WTC11 (cell line): ENCODE measurements around the gene DDI2. TPM values are rescaled to one million over a fixed set of nuclear protein-coding genes. Genes with fewer than 3 reads are reported as not detected.
A peak's percentile ranks its signal among the peaks of the same experiment; 100 is the strongest.

Source experiments
- ATAC-seq: fragments of 200-7000 bp; cut with Tn5 transposase; 2 replicates; pipeline ENCODE4 v1.10.0; 2021; ENCODE audit warnings: mild to moderate bottlenecking, moderate library complexity
- CTCF ChIA-PET: fragments of 300-600 bp; sonication (Branson Sonifier 250); formaldehyde crosslinking; loops from one replicate; lab custom pipeline; 2021; ENCODE audit warnings: antibody characterized with exemption; lab: Charles Lee
- POLR2A ChIA-PET: fragments of 350-600 bp; sonication (Branson Sonifier 250); formaldehyde crosslinking; loops from one replicate; lab custom pipeline; 2021; ENCODE audit warnings: antibody characterized with exemption; lab: Charles Lee
- DNase-seq: peaks from one replicate; pipeline ENCODE4 v3.0.0; 2021; ENCODE audit warnings: low spot score
- H3K27ac Mint-ChIP-seq: 2 replicates; pipeline ENCODE4 v1.8.0; 2021; ENCODE audit warnings: mixed read lengths
- H3K27me3 Mint-ChIP-seq: 2 replicates; pipeline ENCODE4 v1.8.0; 2021; ENCODE audit warnings: low read depth, mild to moderate bottlenecking, moderate library complexity, mixed read lengths
- H3K36me3 Mint-ChIP-seq: 2 replicates; pipeline ENCODE4 v1.8.0; 2021; ENCODE audit warnings: mixed read lengths
- H3K4me1 Mint-ChIP-seq: 2 replicates; pipeline ENCODE4 v1.8.0; 2022; ENCODE audit warnings: mixed read lengths
- H3K4me3 Mint-ChIP-seq: 2 replicates; pipeline ENCODE4 v1.8.0; 2021; ENCODE audit warnings: mild to moderate bottlenecking, moderate library complexity, mixed read lengths
- H3K9me3 Mint-ChIP-seq: 2 replicates; pipeline ENCODE4 v1.8.0; 2021; ENCODE audit warnings: mixed read lengths
- ATF2 ChIP-seq: sonication (generic); formaldehyde crosslinking; IDR thresholded peaks from 2 replicates; pipeline ENCODE4 v1.8.1; 2022; ENCODE audit warnings: low read depth, missing genetic modification reagents, borderline replicate concordance
- CREM ChIP-seq: sonication (generic); formaldehyde crosslinking; IDR thresholded peaks from 2 replicates; pipeline ENCODE4 v1.8.1; 2022; ENCODE audit warnings: mild to moderate bottlenecking, missing genetic modification reagents, moderate library complexity
- ELF4 ChIP-seq: sonication (generic); formaldehyde crosslinking; IDR thresholded peaks from 2 replicates; pipeline ENCODE4 v1.8.1; 2022; ENCODE audit warnings: low read depth, mild to moderate bottlenecking, moderate library complexity, missing genetic modification reagents
- GABPB1 ChIP-seq: sonication (generic); formaldehyde crosslinking; IDR thresholded peaks from 2 replicates; pipeline ENCODE4 v1.8.1; 2023; ENCODE audit warnings: mild to moderate bottlenecking, missing genetic modification reagents
- GTF2I ChIP-seq: fragments of 250-450 bp; sonication (Bioruptor Pico); conservative IDR thresholded peaks from 2 replicates; pipeline ENCODE4 v1.4.0; 2021; ENCODE audit warnings: mild to moderate bottlenecking
- HMGA2 ChIP-seq: fragments of 250-450 bp; sonication (Bioruptor Pico); IDR thresholded peaks from 2 replicates; pipeline ENCODE4 v1.4.0; 2021; ENCODE audit warnings: mild to moderate bottlenecking, moderate library complexity
- HMGXB4 ChIP-seq: sonication (generic); formaldehyde crosslinking; IDR thresholded peaks from 2 replicates; pipeline ENCODE4 v1.8.1; 2023; ENCODE audit warnings: mild to moderate bottlenecking, moderate library complexity, missing genetic modification reagents
- MYBL2 ChIP-seq: sonication (generic); formaldehyde crosslinking; IDR thresholded peaks from 2 replicates; pipeline ENCODE4 v1.8.1; 2023; ENCODE audit warnings: mild to moderate bottlenecking, moderate library complexity, missing genetic modification reagents
- NFATC4 ChIP-seq: fragments of 250-450 bp; sonication (Bioruptor Pico); IDR thresholded peaks from 2 replicates; pipeline ENCODE4 v1.9.0; 2021; ENCODE audit warnings: mild to moderate bottlenecking
- NR2C2 ChIP-seq: sonication (generic); formaldehyde crosslinking; IDR thresholded peaks from 2 replicates; pipeline ENCODE4 v1.8.0; 2022; ENCODE audit warnings: mild to moderate bottlenecking, missing genetic modification reagents
- OVOL2 ChIP-seq: fragments of 250-450 bp; sonication (Bioruptor Pico); IDR thresholded peaks from 2 replicates; pipeline ENCODE4 v1.9.0; 2021; ENCODE audit warnings: mild to moderate bottlenecking, borderline replicate concordance
- PRRX2 ChIP-seq: fragments of 250-450 bp; sonication (Bioruptor Pico); IDR thresholded peaks from 2 replicates; pipeline ENCODE4 v1.8.0; 2021; ENCODE audit warnings: mild to moderate bottlenecking
- TEAD1 ChIP-seq: sonication (generic); formaldehyde crosslinking; IDR thresholded peaks from 2 replicates; pipeline ENCODE4 v1.8.0; 2022; ENCODE audit warnings: mild to moderate bottlenecking, missing genetic modification reagents
- TEAD4 ChIP-seq: sonication (generic); formaldehyde crosslinking; IDR thresholded peaks from 2 replicates; pipeline ENCODE4 v1.8.0; 2022; ENCODE audit warnings: mild to moderate bottlenecking, missing genetic modification reagents
- TP53 ChIP-seq: sonication (generic); formaldehyde crosslinking; IDR thresholded peaks from 2 replicates; pipeline ENCODE4 v1.8.1; 2023; ENCODE audit warnings: mild to moderate bottlenecking, missing genetic modification reagents
- ZNF232 ChIP-seq: sonication (generic); formaldehyde crosslinking; IDR thresholded peaks from 2 replicates; pipeline ENCODE4 v1.8.0; 2022; ENCODE audit warnings: mild to moderate bottlenecking, missing genetic modification reagents
- ZNF396 ChIP-seq: fragments of 250-450 bp; sonication (Bioruptor Pico); IDR thresholded peaks from 2 replicates; pipeline ENCODE4 v1.8.0; 2021; ENCODE audit warnings: mild to moderate bottlenecking, moderate library complexity, borderline replicate concordance
- ZNF423 ChIP-seq: fragments of 250-450 bp; sonication (Bioruptor Pico); IDR thresholded peaks from 2 replicates; pipeline ENCODE4 v2.1.2; 2022; ENCODE audit warnings: mild to moderate bottlenecking, moderate library complexity
- total RNA-seq: library from RNA; stranded (reverse); gene quantifications from 3 replicates; pipeline ENCODE4 v1.2.3, GENCODE V29; 2021
- TF ChIP-seq, protein P1 (sequence below): sonication (generic); formaldehyde crosslinking; IDR thresholded peaks from 2 replicates; pipeline ENCODE4 v1.8.1; 2023; ENCODE audit warnings: mild to moderate bottlenecking, missing genetic modification reagents, moderate library complexity
- TF ChIP-seq, protein P2 (sequence below): fragments of 250-450 bp; sonication (Bioruptor Pico); IDR thresholded peaks from 2 replicates; pipeline ENCODE4 v1.9.0; 2021; ENCODE audit warnings: mild to moderate bottlenecking, borderline replicate concordance
- TF ChIP-seq, protein P3 (sequence below): sonication (generic); formaldehyde crosslinking; IDR thresholded peaks from 2 replicates; pipeline ENCODE4 v1.8.0; 2022; ENCODE audit warnings: missing genetic modification reagents
- TF ChIP-seq, protein P4 (sequence below): sonication (generic); formaldehyde crosslinking; IDR thresholded peaks from 2 replicates; pipeline ENCODE4 v1.8.0; 2023; ENCODE audit warnings: missing genetic modification reagents

The DDI2 gene
- total RNA-seq, 1 experiment from 2014 or later = 34.2 TPM

DNA sequence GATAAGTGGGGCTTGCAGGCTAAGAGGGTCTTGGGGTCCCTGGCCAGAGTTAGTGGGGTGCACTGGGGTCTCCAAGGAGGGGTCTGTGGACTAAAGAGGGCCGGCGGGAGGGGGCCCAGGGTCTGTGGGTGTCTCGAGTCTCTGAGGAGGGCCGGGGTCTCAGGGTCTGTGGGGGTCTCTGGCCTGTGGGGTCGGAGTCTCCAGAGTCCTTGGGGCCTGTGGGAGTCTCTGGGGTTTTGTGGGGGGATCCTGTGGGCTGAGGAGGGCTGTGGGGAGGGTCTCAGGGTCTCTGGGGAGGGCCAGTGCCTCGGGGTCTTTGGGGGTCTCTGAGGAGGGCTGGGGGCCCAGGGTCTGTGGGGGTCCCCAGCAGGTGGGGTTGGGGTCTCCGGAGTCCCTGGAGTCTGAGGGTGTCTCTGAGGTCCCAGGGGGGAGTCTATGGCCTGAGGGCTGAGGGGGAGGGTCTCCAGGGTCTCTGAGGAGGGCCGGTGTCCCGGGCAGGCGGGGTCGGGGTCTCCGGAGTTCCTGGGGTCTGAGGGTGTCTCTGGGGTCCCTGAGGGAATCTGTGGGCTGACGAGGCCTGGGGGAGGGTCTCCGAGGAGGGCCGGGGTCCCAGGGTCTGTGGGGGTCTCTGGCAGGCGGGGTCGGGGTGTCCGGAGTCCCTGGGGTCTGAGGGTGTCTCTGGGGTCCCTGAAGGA lies 66.2 kb downstream of the DDI2 start:
- TF ChIP-seq ZNF232 = no peak
- no peak for TF ChIP-seq TEAD1 (CRISPR knock-in tag)
- TF ChIP-seq, protein P1, sequence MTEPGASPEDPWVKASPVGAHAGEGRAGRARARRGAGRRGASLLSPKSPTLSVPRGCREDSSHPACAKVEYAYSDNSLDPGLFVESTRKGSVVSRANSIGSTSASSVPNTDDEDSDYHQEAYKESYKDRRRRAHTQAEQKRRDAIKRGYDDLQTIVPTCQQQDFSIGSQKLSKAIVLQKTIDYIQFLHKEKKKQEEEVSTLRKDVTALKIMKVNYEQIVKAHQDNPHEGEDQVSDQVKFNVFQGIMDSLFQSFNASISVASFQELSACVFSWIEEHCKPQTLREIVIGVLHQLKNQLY (CRISPR knock-in tag) = no peak
- TF ChIP-seq ZNF423 (CRISPR knock-in tag) = no peak
- no peak for TF ChIP-seq GABPB1 (CRISPR knock-in tag)
- TF ChIP-seq TEAD4 (CRISPR knock-in tag) = no peak
- TF ChIP-seq ELF4 (CRISPR knock-in tag) = no peak
- no peak for TF ChIP-seq GTF2I (CRISPR knock-in tag)
- no peak for TF ChIP-seq MYBL2 (CRISPR knock-in tag)
- no peak for TF ChIP-seq ZNF396 (CRISPR knock-in tag)
- no peak for TF ChIP-seq NFATC4 (CRISPR knock-in tag)
- no peak for TF ChIP-seq TP53 (CRISPR knock-in tag)
- TF ChIP-seq NR2C2 (CRISPR knock-in tag) = no peak
- no peak for TF ChIP-seq HMGA2 (CRISPR knock-in tag)
- TF ChIP-seq CREM (CRISPR knock-in tag) = no peak
- POLR2A ChIA-PET = no interaction called here
- CTCF ChIA-PET = no interaction called here

GRCh38 chr1:15684042-15684461 lies 66.8 kb downstream of the DDI2 start, which contains the start of gene PLEKHM2:
PLEKHM2 (plus strand) TSS chr1:15684320; CDS start chr1:15684559, 239 bp downstream.
- ATAC-seq (peak; percentile 71), DNase-seq (no peak)
- no peaks in the 10 kb centered on the region for H3K36me3 Mint-ChIP-seq
- ChIA-PET CTCF (no interaction called here), POLR2A (no interaction called here)
- peak within 1 kb of the TSS; percentile 83 for H3K4me3 Mint-ChIP-seq
- H3K27me3 Mint-ChIP-seq = no peaks in the 10 kb centered on the region; the same call in 1 of the 2 replicates
- H3K4me1 Mint-ChIP-seq = peaks cover 22% of the 10 kb centered on the region
- H3K9me3 Mint-ChIP-seq = no peaks in the 10 kb centered on the region
- H3K27ac Mint-ChIP-seq = peak within 1 kb of the TSS; percentile 78; the same call in 1 of the 2 replicates
- TF ChIP-seq PRRX2 (CRISPR knock-in tag) = no peak
- TF ChIP-seq, protein P2, sequence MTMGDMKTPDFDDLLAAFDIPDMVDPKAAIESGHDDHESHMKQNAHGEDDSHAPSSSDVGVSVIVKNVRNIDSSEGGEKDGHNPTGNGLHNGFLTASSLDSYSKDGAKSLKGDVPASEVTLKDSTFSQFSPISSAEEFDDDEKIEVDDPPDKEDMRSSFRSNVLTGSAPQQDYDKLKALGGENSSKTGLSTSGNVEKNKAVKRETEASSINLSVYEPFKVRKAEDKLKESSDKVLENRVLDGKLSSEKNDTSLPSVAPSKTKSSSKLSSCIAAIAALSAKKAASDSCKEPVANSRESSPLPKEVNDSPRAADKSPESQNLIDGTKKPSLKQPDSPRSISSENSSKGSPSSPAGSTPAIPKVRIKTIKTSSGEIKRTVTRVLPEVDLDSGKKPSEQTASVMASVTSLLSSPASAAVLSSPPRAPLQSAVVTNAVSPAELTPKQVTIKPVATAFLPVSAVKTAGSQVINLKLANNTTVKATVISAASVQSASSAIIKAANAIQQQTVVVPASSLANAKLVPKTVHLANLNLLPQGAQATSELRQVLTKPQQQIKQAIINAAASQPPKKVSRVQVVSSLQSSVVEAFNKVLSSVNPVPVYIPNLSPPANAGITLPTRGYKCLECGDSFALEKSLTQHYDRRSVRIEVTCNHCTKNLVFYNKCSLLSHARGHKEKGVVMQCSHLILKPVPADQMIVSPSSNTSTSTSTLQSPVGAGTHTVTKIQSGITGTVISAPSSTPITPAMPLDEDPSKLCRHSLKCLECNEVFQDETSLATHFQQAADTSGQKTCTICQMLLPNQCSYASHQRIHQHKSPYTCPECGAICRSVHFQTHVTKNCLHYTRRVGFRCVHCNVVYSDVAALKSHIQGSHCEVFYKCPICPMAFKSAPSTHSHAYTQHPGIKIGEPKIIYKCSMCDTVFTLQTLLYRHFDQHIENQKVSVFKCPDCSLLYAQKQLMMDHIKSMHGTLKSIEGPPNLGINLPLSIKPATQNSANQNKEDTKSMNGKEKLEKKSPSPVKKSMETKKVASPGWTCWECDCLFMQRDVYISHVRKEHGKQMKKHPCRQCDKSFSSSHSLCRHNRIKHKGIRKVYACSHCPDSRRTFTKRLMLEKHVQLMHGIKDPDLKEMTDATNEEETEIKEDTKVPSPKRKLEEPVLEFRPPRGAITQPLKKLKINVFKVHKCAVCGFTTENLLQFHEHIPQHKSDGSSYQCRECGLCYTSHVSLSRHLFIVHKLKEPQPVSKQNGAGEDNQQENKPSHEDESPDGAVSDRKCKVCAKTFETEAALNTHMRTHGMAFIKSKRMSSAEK = no peak
- no peak for TF ChIP-seq ZNF232
- TF ChIP-seq, protein P3, sequence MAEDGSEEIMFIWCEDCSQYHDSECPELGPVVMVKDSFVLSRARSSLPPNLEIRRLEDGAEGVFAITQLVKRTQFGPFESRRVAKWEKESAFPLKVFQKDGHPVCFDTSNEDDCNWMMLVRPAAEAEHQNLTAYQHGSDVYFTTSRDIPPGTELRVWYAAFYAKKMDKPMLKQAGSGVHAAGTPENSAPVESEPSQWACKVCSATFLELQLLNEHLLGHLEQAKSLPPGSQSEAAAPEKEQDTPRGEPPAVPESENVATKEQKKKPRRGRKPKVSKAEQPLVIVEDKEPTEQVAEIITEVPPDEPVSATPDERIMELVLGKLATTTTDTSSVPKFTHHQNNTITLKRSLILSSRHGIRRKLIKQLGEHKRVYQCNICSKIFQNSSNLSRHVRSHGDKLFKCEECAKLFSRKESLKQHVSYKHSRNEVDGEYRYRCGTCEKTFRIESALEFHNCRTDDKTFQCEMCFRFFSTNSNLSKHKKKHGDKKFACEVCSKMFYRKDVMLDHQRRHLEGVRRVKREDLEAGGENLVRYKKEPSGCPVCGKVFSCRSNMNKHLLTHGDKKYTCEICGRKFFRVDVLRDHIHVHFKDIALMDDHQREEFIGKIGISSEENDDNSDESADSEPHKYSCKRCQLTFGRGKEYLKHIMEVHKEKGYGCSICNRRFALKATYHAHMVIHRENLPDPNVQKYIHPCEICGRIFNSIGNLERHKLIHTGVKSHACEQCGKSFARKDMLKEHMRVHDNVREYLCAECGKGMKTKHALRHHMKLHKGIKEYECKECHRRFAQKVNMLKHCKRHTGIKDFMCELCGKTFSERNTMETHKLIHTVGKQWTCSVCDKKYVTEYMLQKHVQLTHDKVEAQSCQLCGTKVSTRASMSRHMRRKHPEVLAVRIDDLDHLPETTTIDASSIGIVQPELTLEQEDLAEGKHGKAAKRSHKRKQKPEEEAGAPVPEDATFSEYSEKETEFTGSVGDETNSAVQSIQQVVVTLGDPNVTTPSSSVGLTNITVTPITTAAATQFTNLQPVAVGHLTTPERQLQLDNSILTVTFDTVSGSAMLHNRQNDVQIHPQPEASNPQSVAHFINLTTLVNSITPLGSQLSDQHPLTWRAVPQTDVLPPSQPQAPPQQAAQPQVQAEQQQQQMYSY (CRISPR knock-in tag) = no peak
- no peak for TF ChIP-seq ATF2 (CRISPR knock-in tag)
- TF ChIP-seq, protein P4, sequence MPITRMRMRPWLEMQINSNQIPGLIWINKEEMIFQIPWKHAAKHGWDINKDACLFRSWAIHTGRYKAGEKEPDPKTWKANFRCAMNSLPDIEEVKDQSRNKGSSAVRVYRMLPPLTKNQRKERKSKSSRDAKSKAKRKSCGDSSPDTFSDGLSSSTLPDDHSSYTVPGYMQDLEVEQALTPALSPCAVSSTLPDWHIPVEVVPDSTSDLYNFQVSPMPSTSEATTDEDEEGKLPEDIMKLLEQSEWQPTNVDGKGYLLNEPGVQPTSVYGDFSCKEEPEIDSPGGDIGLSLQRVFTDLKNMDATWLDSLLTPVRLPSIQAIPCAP (CRISPR knock-in tag) = no peak
- no peak for TF ChIP-seq HMGA2 (CRISPR knock-in tag)
- no peak for TF ChIP-seq HMGXB4 (CRISPR knock-in tag)
- no peak for TF ChIP-seq GTF2I (CRISPR knock-in tag)
- TF ChIP-seq OVOL2 (CRISPR knock-in tag) = no peak

More for the DNA sequence above, 66.2 kb downstream of the DDI2 start:
- H3K9me3 Mint-ChIP-seq = no peaks in the 10 kb centered on the region
- peak overlapping the region; percentile 65 for H3K4me3 Mint-ChIP-seq
- ATAC-seq = no peak
- no peak overlapping the region for H3K27ac Mint-ChIP-seq
- H3K4me1 Mint-ChIP-seq = peaks cover 22% of the 10 kb centered on the region
- no peaks in the 10 kb centered on the region for H3K36me3 Mint-ChIP-seq
- H3K27me3 Mint-ChIP-seq = no peaks in the 10 kb centered on the region; the same call in 1 of the 2 replicates
- no peak for DNase-seq
